Neuronal stem cell (in vitro differentiated cells): ENCODE measurements around the gene DUSP22.
A peak's percentile ranks its signal among the peaks of the same experiment; 100 is the strongest.

Experiments
- DNase-seq: peaks from one replicate; pipeline ENCODE4 v3.0.0-alpha.2; 2013; ENCODE audit warnings: low spot score
- H2AFZ ChIP-seq: one replicate; pipeline ENCODE4 v1.6.1; 2013; ENCODE audit warnings: mild to moderate bottlenecking, low read length, inconsistent platforms
- H2AK5ac ChIP-seq: 2 replicates; pipeline ENCODE4 v1.6.1; 2013; ENCODE audit warnings: low read depth, mild to moderate bottlenecking, inconsistent platforms, low read length, moderate library complexity, mixed read lengths
- H2BK120ac ChIP-seq: 2 replicates; pipeline ENCODE4 v1.6.1; 2013; ENCODE audit warnings: low read depth, mild to moderate bottlenecking, inconsistent platforms, low read length, moderate library complexity, mixed read lengths
- H2BK12ac ChIP-seq: one replicate; pipeline ENCODE4 v1.6.1; 2013; ENCODE audit warnings: low read length, inconsistent platforms
- H2BK15ac ChIP-seq: 2 replicates; pipeline ENCODE4 v1.6.1; 2013; ENCODE audit warnings: mild to moderate bottlenecking, low read length, inconsistent platforms, mixed read lengths
- H2BK5ac ChIP-seq: one replicate; pipeline ENCODE4 v1.6.1; 2013; ENCODE audit warnings: inconsistent platforms, mild to moderate bottlenecking, low read length, moderate library complexity
- H3K14ac ChIP-seq: one replicate; pipeline ENCODE4 v1.6.1; 2013; ENCODE audit warnings: low read length, inconsistent platforms
- H3K18ac ChIP-seq: 2 replicates; pipeline ENCODE4 v1.6.1; 2013; ENCODE audit warnings: low read length, inconsistent platforms
- H3K23ac ChIP-seq: 2 replicates; pipeline ENCODE4 v1.6.1; 2013; ENCODE audit warnings: low read depth, mild to moderate bottlenecking, mixed read lengths, low read length, inconsistent platforms; ENCODE audit not compliant: poor library complexity
- H3K27ac ChIP-seq: replicated peaks from 3 replicates; pipeline ENCODE4 v1.5.1; 2013; ENCODE audit warnings: low read length, inconsistent platforms
- H3K27me3 ChIP-seq, 3 experiments: 2 replicates each; pipeline ENCODE4 v1.6.1; 2013; ENCODE audit warnings: low read length in 3 of 3, mild to moderate bottlenecking in 2 of 3, inconsistent platforms in 1 of 3, low read depth in 1 of 3, mixed read lengths in 1 of 3, moderate library complexity in 1 of 3; ENCODE audit not compliant: control insufficient read depth in 3 of 3, insufficient read depth in 3 of 3
- H3K36me3 ChIP-seq, 2 donors: replicated peaks in 1 of 2; 2 replicates each; pipeline ENCODE4 v1.6.1; 2013; ENCODE audit warnings: low read length in 2 of 2; ENCODE audit not compliant: control insufficient read depth in 2 of 2, insufficient read depth in 2 of 2
- H3K4ac ChIP-seq: 2 replicates; pipeline ENCODE4 v1.6.1; 2013; ENCODE audit warnings: inconsistent platforms, mild to moderate bottlenecking, low read length, moderate library complexity
- H3K4me1 ChIP-seq, 2 donors: 1 replicate in 1 of 2; 2 replicates in 1 of 2; pipeline ENCODE4 v1.6.1; 2013; ENCODE audit warnings: low read length in 2 of 2, low read depth in 1 of 2; ENCODE audit not compliant: control insufficient read depth in 2 of 2, insufficient read depth in 1 of 2
- H3K4me2 ChIP-seq: one replicate; pipeline ENCODE4 v1.6.1; 2013; ENCODE audit warnings: mild to moderate bottlenecking, low read length, inconsistent platforms; ENCODE audit not compliant: insufficient read depth, poor library complexity, severe bottlenecking
- H3K4me3 ChIP-seq, 2 donors: 2 replicates each; pipeline ENCODE4 v1.5.1; 2013; ENCODE audit warnings: low read length in 2 of 2, mild to moderate bottlenecking in 2 of 2, inconsistent platforms in 1 of 2, moderate library complexity in 1 of 2
- H3K79me1 ChIP-seq: one replicate; pipeline ENCODE4 v1.6.1; 2013; ENCODE audit warnings: low read depth, mild to moderate bottlenecking, inconsistent platforms, low read length, moderate library complexity
- H3K9ac ChIP-seq: one replicate; pipeline ENCODE4 v1.6.1; 2013; ENCODE audit warnings: mild to moderate bottlenecking, low read depth, low read length, inconsistent platforms; ENCODE audit not compliant: poor library complexity
- H3K9me3 ChIP-seq, 2 donors: replicated peaks in 1 of 2; 2 replicates each; pipeline versions ENCODE3 to v1.6.1; 2013; ENCODE audit warnings: low read length in 2 of 2, mild to moderate bottlenecking in 2 of 2, inconsistent platforms in 1 of 2, low read depth in 1 of 2, mixed read lengths in 1 of 2, moderate library complexity in 1 of 2; ENCODE audit not compliant: control insufficient read depth in 2 of 2, insufficient read depth in 1 of 2
- H4K8ac ChIP-seq: one replicate; pipeline ENCODE4 v1.6.1; 2013; ENCODE audit warnings: low read depth, mild to moderate bottlenecking, inconsistent platforms, low read length, moderate library complexity
- H4K91ac ChIP-seq: one replicate; pipeline ENCODE4 v1.6.1; 2013; ENCODE audit warnings: low read length, low read depth, mild to moderate bottlenecking, inconsistent platforms; ENCODE audit not compliant: poor library complexity
- WGBS, 2 donors: extraction: QIAGEN DNeasy Blood & Tissue Kit; methylation state at CpG; one replicate each; pipeline ENCODE4 v1.1.7; 2013; ENCODE audit warnings: missing lambda C conversion rate in 2 of 2, mixed read lengths in 1 of 2; ENCODE audit not compliant: insufficient read length in 2 of 2, insufficient replicate concordance in 1 of 2; ENCODE audit errors: extremely low coverage in 2 of 2; 5-methylcytosine and 5-hydroxymethylcytosine counted together

The DUSP22 gene

GRCh38 chr6:311679-312220 lies 19.5 kb downstream of the DUSP22 start:
- no CpG with 5 or more reads among the region's 17 CpGs for WGBS, 2 donors
- no peak for DNase-seq

GRCh38 chr6:313087-313486 lies 20.8 kb downstream of the DUSP22 start:
- Histone ChIP-seq H3K4me1 (peaks cover 4% of the 10 kb centered on the region in 2 donors), H3K14ac (no peak overlapping the region), H3K23ac (no peak overlapping the region), H2BK15ac (no peak overlapping the region), H3K4me2 (no peak overlapping the region), H2BK12ac (no peak overlapping the region), H3K18ac (no peak overlapping the region), H2AFZ (no peak overlapping the region), H2AK5ac (no peak overlapping the region), H2BK5ac (no peak overlapping the region), H2BK120ac (no peak overlapping the region), H3K4ac (no peak overlapping the region), H4K8ac (no peak overlapping the region), H3K36me3 (no peaks in the 10 kb centered on the region), H3K27ac (no peak overlapping the region), H4K91ac (no peak overlapping the region), H3K27me3 (no peaks in the 10 kb centered on the region), H3K79me1 (no peaks in the 10 kb centered on the region), H3K9ac (no peak overlapping the region), H3K4me3 (no peak overlapping the region), H3K9me3 (peaks cover 0 to 31% of the 10 kb centered on the region in 2 donors)
- WGBS, 2 donors = no CpG with 5 or more reads among the region's 2 CpGs
- DNase-seq = no peak

More at GRCh38 chr6:311679-312220, 19.5 kb downstream of the DUSP22 start:
- Histone ChIP-seq H2BK120ac (no peak overlapping the region), H2BK5ac (no peak overlapping the region), H3K4me2 (no peak overlapping the region), H4K91ac (no peak overlapping the region), H3K9me3 (peaks cover 0 to 30% of the 10 kb centered on the region in 2 donors), H3K4me3 (peak overlapping the region in 1 of 2 donors; percentile 3), H3K18ac (no peak overlapping the region), H3K4ac (no peak overlapping the region), H3K79me1 (no peaks in the 10 kb centered on the region), H3K4me1 (peaks cover 4% of the 10 kb centered on the region in 2 donors), H2AFZ (no peak overlapping the region), H2AK5ac (no peak overlapping the region), H4K8ac (peak overlapping the region; percentile 33), H3K9ac (peak overlapping the region; percentile 73), H3K36me3 (peaks cover 0 to 2% of the 10 kb centered on the region in 2 donors), H2BK12ac (no peak overlapping the region), H3K27me3 (no peaks in the 10 kb centered on the region), H2BK15ac (no peak overlapping the region), H3K14ac (no peak overlapping the region), H3K27ac (no peak overlapping the region), H3K23ac (peak overlapping the region; percentile 25)

GRCh38 chr6:313917-314316 lies 21.6 kb downstream of the DUSP22 start:
- Histone ChIP-seq H4K91ac (no peak overlapping the region), H2AK5ac (no peak overlapping the region), H3K27ac (no peak overlapping the region), H2AFZ (no peak overlapping the region), H3K14ac (no peak overlapping the region), H3K4me1 (peaks cover 4% of the 10 kb centered on the region in 2 donors), H3K36me3 (no peaks in the 10 kb centered on the region), H2BK5ac (no peak overlapping the region), H3K9me3 (peaks cover 0 to 37% of the 10 kb centered on the region in 2 donors), H3K18ac (no peak overlapping the region), H2BK15ac (no peak overlapping the region), H2BK120ac (peak overlapping the region; percentile 8), H3K4me2 (no peak overlapping the region), H3K23ac (no peak overlapping the region), H3K9ac (no peak overlapping the region), H3K79me1 (no peaks in the 10 kb centered on the region), H3K4me3 (no peak overlapping the region), H3K4ac (no peak overlapping the region), H3K27me3 (no peaks in the 10 kb centered on the region), H4K8ac (no peak overlapping the region), H2BK12ac (no peak overlapping the region)
- no peak for DNase-seq
- WGBS, 2 donors = no CpG with 5 or more reads among the region's 10 CpGs

GRCh38 chr6:314377-314776 lies 22.1 kb downstream of the DUSP22 start:
- H2BK12ac ChIP-seq = no peak overlapping the region
- no CpG with 5 or more reads among the region's 5 CpGs for WGBS, 2 donors
- no peak overlapping the region for H3K23ac ChIP-seq
- H3K9ac ChIP-seq = no peak overlapping the region
- H4K91ac ChIP-seq = no peak overlapping the region
- no peak overlapping the region for H2BK120ac ChIP-seq
- H3K4ac ChIP-seq = no peak overlapping the region
- no peak overlapping the region for H3K4me3 ChIP-seq
- H3K27me3 ChIP-seq = no peaks in the 10 kb centered on the region
- H2AK5ac ChIP-seq = no peak overlapping the region
- H3K14ac ChIP-seq = no peak overlapping the region
- no peak overlapping the region for H3K27ac ChIP-seq
- no peak overlapping the region for H3K18ac ChIP-seq
- no peak overlapping the region for H4K8ac ChIP-seq
- no peak overlapping the region for H3K4me2 ChIP-seq
- no peaks in the 10 kb centered on the region for H3K36me3 ChIP-seq
- H2BK15ac ChIP-seq = no peak overlapping the region
- peaks cover 4% of the 10 kb centered on the region in 2 donors for H3K4me1 ChIP-seq
- no peak for DNase-seq
- no peaks in the 10 kb centered on the region for H3K79me1 ChIP-seq
- no peak overlapping the region for H2AFZ ChIP-seq
- no peak overlapping the region for H2BK5ac ChIP-seq
- peaks cover 0 to 39% of the 10 kb centered on the region in 2 donors for H3K9me3 ChIP-seq
